ENCODE data around the gene CCDC186.

DNA sequence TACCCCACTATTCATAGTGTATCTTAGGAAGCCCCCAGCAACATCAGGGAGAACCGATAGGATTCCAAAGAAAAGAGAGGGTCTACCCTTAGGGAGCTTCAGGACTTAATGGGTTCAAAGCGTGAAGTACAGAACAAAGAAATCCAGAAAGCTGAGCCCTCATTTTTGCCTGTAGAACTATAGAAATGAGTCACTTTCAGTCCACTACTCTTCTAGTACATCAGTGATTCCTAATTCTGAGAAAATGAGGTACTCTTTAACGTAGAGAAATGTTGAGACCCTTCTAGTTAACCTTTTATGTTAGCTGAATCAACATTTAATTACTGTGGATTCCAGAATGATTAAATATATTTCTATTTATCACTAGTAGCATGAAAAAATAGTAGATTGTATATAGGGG lies 6.9 kb upstream of the CCDC186 start:
- TF ChIP-seq, protein P1, sequence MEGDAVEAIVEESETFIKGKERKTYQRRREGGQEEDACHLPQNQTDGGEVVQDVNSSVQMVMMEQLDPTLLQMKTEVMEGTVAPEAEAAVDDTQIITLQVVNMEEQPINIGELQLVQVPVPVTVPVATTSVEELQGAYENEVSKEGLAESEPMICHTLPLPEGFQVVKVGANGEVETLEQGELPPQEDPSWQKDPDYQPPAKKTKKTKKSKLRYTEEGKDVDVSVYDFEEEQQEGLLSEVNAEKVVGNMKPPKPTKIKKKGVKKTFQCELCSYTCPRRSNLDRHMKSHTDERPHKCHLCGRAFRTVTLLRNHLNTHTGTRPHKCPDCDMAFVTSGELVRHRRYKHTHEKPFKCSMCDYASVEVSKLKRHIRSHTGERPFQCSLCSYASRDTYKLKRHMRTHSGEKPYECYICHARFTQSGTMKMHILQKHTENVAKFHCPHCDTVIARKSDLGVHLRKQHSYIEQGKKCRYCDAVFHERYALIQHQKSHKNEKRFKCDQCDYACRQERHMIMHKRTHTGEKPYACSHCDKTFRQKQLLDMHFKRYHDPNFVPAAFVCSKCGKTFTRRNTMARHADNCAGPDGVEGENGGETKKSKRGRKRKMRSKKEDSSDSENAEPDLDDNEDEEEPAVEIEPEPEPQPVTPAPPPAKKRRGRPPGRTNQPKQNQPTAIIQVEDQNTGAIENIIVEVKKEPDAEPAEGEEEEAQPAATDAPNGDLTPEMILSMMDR (IDR thresholded peaks at IDR 0.05 in 8 of 11, conservative IDR thresholded peaks at IDR 0.05 in 3 of 11): no peak
- TF ChIP-seq POLR2A (IDR thresholded peaks at IDR 0.05) (no peak), POLR2AphosphoS5 (IDR thresholded peaks at IDR 0.05) (no peak)
